Measurements from ENCODE around the gene EXOC6B.

EXOC6B gene

GRCh38 chr2:72142570-72143440 is 683.0 kb downstream of the EXOC6B start:
- Histone ChIP-seq H2AFZ (ENCODE audit: low read length, unreplicated experiment) (no peak overlapping the region), H3K27ac (ENCODE audit: low read depth, low read length) (no peak overlapping the region), H3K27me3 (ENCODE audit: insufficient read depth, low read length) (peaks cover 47% of the 10 kb centered on the region), H3K4me1 (ENCODE audit: control insufficient read depth, insufficient read depth, low read length, unreplicated experiment) (peaks cover 4% of the 10 kb centered on the region), H3K79me2 (ENCODE audit: control insufficient read depth, insufficient read depth, low read length, unreplicated experiment) (no peaks in the 10 kb centered on the region), H3K36me3 (ENCODE audit: insufficient read depth, low read length) (no peaks in the 10 kb centered on the region), H3K4me3 (ENCODE audit: low read depth, low read length) (no peak overlapping the region)

- H3K27ac ChIP-seq (ENCODE audit: low read depth, low read length) = no peak overlapping the region
- no peaks in the 10 kb centered on the region for H3K36me3 ChIP-seq (ENCODE audit: insufficient read depth, low read length)
- peaks cover 38% of the 10 kb centered on the region for H3K27me3 ChIP-seq (ENCODE audit: insufficient read depth, low read length)
- no peak overlapping the region for H3K4me3 ChIP-seq (ENCODE audit: low read depth, low read length)
- peaks cover 7% of the 10 kb centered on the region for H3K4me1 ChIP-seq (ENCODE audit: control insufficient read depth, insufficient read depth, low read length, unreplicated experiment)
- no peak overlapping the region for H2AFZ ChIP-seq (ENCODE audit: low read length, unreplicated experiment)
- no peaks in the 10 kb centered on the region for H3K79me2 ChIP-seq (ENCODE audit: control insufficient read depth, insufficient read depth, low read length, unreplicated experiment)
These were observed 683.9 kb downstream of the EXOC6B start for GRCh38 chr2:72141881-72142451.

GRCh38 chr2:72141032-72141645 is 684.7 kb downstream of the EXOC6B start:
- H3K4me1 ChIP-seq (ENCODE audit: control insufficient read depth, insufficient read depth, low read length, unreplicated experiment) = peaks cover 7% of the 10 kb centered on the region
- no peaks in the 10 kb centered on the region for H3K79me2 ChIP-seq (ENCODE audit: control insufficient read depth, insufficient read depth, low read length, unreplicated experiment)
- no peaks in the 10 kb centered on the region for H3K36me3 ChIP-seq (ENCODE audit: insufficient read depth, low read length)
- no peak overlapping the region for H3K27ac ChIP-seq (ENCODE audit: low read depth, low read length)
- no peak overlapping the region for H2AFZ ChIP-seq (ENCODE audit: low read length, unreplicated experiment)
- peaks cover 30% of the 10 kb centered on the region for H3K27me3 ChIP-seq (ENCODE audit: insufficient read depth, low read length)
- H3K4me3 ChIP-seq (ENCODE audit: low read depth, low read length) = no peak overlapping the region

- Histone ChIP-seq H3K27me3 (ENCODE audit: insufficient read depth, low read length) (peaks cover 24% of the 10 kb centered on the region), H3K27ac (ENCODE audit: low read depth, low read length) (no peak overlapping the region), H2AFZ (ENCODE audit: low read length, unreplicated experiment) (no peak overlapping the region), H3K4me1 (ENCODE audit: control insufficient read depth, insufficient read depth, low read length, unreplicated experiment) (peaks cover 7% of the 10 kb centered on the region), H3K4me3 (ENCODE audit: low read depth, low read length) (no peak overlapping the region), H3K79me2 (ENCODE audit: control insufficient read depth, insufficient read depth, low read length, unreplicated experiment) (no peaks in the 10 kb centered on the region), H3K36me3 (ENCODE audit: insufficient read depth, low read length) (no peaks in the 10 kb centered on the region)
These were observed 685.2 kb downstream of the EXOC6B start for GRCh38 chr2:72140621-72140960.

GRCh38 chr2:72139874-72140620 is 685.8 kb downstream of the EXOC6B start:
- H3K36me3 ChIP-seq (ENCODE audit: insufficient read depth, low read length) = no peaks in the 10 kb centered on the region
- H3K27me3 ChIP-seq (ENCODE audit: insufficient read depth, low read length) = peaks cover 19% of the 10 kb centered on the region
- H3K79me2 ChIP-seq (ENCODE audit: control insufficient read depth, insufficient read depth, low read length, unreplicated experiment) = no peaks in the 10 kb centered on the region
- no peak overlapping the region for H3K27ac ChIP-seq (ENCODE audit: low read depth, low read length)
- H2AFZ ChIP-seq (ENCODE audit: low read length, unreplicated experiment) = no peak overlapping the region
- H3K4me1 ChIP-seq (ENCODE audit: control insufficient read depth, insufficient read depth, low read length, unreplicated experiment) = peaks cover 7% of the 10 kb centered on the region
- no peak overlapping the region for H3K4me3 ChIP-seq (ENCODE audit: low read depth, low read length)

- H3K79me2 ChIP-seq (ENCODE audit: control insufficient read depth, insufficient read depth, low read length, unreplicated experiment) = no peaks in the 10 kb centered on the region
- no peak overlapping the region for H3K27ac ChIP-seq (ENCODE audit: low read depth, low read length)
- no peak overlapping the region for H3K4me3 ChIP-seq (ENCODE audit: low read depth, low read length)
- no peaks in the 10 kb centered on the region for H3K36me3 ChIP-seq (ENCODE audit: insufficient read depth, low read length)
- H3K4me1 ChIP-seq (ENCODE audit: control insufficient read depth, insufficient read depth, low read length, unreplicated experiment) = peaks cover 7% of the 10 kb centered on the region
- H2AFZ ChIP-seq (ENCODE audit: low read length, unreplicated experiment) = no peak overlapping the region
- peaks cover 13% of the 10 kb centered on the region for H3K27me3 ChIP-seq (ENCODE audit: insufficient read depth, low read length)
These were observed 686.4 kb downstream of the EXOC6B start for GRCh38 chr2:72139471-72139873.

- Histone ChIP-seq H3K27me3 (ENCODE audit: insufficient read depth, low read length) (peaks cover 9% of the 10 kb centered on the region), H3K4me3 (ENCODE audit: low read depth, low read length) (no peak overlapping the region), H3K36me3 (ENCODE audit: insufficient read depth, low read length) (no peaks in the 10 kb centered on the region), H3K4me1 (ENCODE audit: control insufficient read depth, insufficient read depth, low read length, unreplicated experiment) (peaks cover 7% of the 10 kb centered on the region), H3K79me2 (ENCODE audit: control insufficient read depth, insufficient read depth, low read length, unreplicated experiment) (no peaks in the 10 kb centered on the region), H3K27ac (ENCODE audit: low read depth, low read length) (no peak overlapping the region), H2AFZ (ENCODE audit: low read length, unreplicated experiment) (no peak overlapping the region)
These were observed 686.9 kb downstream of the EXOC6B start for GRCh38 chr2:72138921-72139381.

- H3K4me1 ChIP-seq (ENCODE audit: control insufficient read depth, insufficient read depth, low read length, unreplicated experiment) = peaks cover 7% of the 10 kb centered on the region
- H3K4me3 ChIP-seq (ENCODE audit: low read depth, low read length) = no peak overlapping the region
- no peaks in the 10 kb centered on the region for H3K79me2 ChIP-seq (ENCODE audit: control insufficient read depth, insufficient read depth, low read length, unreplicated experiment)
- 0 out of 2 replicates have a peak, but pooled peaks cover 3% of the 10 kb centered on the region for H3K27me3 ChIP-seq (ENCODE audit: insufficient read depth, low read length)
- no peak overlapping the region for H3K27ac ChIP-seq (ENCODE audit: low read depth, low read length)
- no peaks in the 10 kb centered on the region for H3K36me3 ChIP-seq (ENCODE audit: insufficient read depth, low read length)
- no peak overlapping the region for H2AFZ ChIP-seq (ENCODE audit: low read length, unreplicated experiment)
These were observed 687.6 kb downstream of the EXOC6B start for GRCh38 chr2:72138011-72138881.

GRCh38 chr2:72137498-72138010 is 688.3 kb downstream of the EXOC6B start:
- Histone ChIP-seq H3K27ac (ENCODE audit: low read depth, low read length) (no peak overlapping the region), H3K4me3 (ENCODE audit: low read depth, low read length) (no peak overlapping the region), H3K36me3 (ENCODE audit: insufficient read depth, low read length) (no peaks in the 10 kb centered on the region), H3K27me3 (ENCODE audit: insufficient read depth, low read length) (no peaks in the 10 kb centered on the region), H2AFZ (ENCODE audit: low read length, unreplicated experiment) (no peak overlapping the region), H3K4me1 (ENCODE audit: control insufficient read depth, insufficient read depth, low read length, unreplicated experiment) (peaks cover 7% of the 10 kb centered on the region), H3K79me2 (ENCODE audit: control insufficient read depth, insufficient read depth, low read length, unreplicated experiment) (no peaks in the 10 kb centered on the region)
